Lung (tissue), 12 donors: ENCODE data around the gene ATP2A2. TPM values are rescaled to one million over a fixed set of nuclear protein-coding genes. Genes with fewer than 3 reads are reported as not detected.

Experiments used
- ATAC-seq: fragments of 200-7000 bp; cut with Tn5 transposase; one replicate; pipeline ENCODE4 v1.9.1; 2020; ENCODE audit warnings: moderate number of reproducible peaks; ENCODE audit not compliant: insufficient read depth, low FRiP score
- DNase-seq, 3 donors: peaks; one replicate each; pipeline ENCODE4 v3.0.0-alpha.2; 2013 to 2017
- H3K27ac ChIP-seq, 2 donors: one replicate each; pipeline ENCODE4 v1.5.1; 2013; ENCODE audit warnings: mild to moderate bottlenecking in 2 of 2, moderate library complexity in 2 of 2, control low read depth in 1 of 2, inconsistent platforms in 1 of 2, low read depth in 1 of 2, low read length in 1 of 2
- H3K27me3 ChIP-seq, 3 donors: one replicate each; pipeline ENCODE4 v1.5.1; 2013; ENCODE audit warnings: low read length in 2 of 3; ENCODE audit not compliant: control insufficient read depth in 3 of 3, insufficient read depth in 3 of 3
- H3K36me3 ChIP-seq, 4 donors: one replicate each; pipeline ENCODE4 v1.5.1; 2013; ENCODE audit warnings: low read length in 4 of 4, mild to moderate bottlenecking in 1 of 4, moderate library complexity in 1 of 4; ENCODE audit not compliant: control insufficient read depth in 4 of 4, insufficient read depth in 4 of 4
- H3K4me1 ChIP-seq, 5 donors: one replicate each; pipeline ENCODE4 v1.5.1; 2013; ENCODE audit warnings: low read length in 5 of 5, mild to moderate bottlenecking in 2 of 5, moderate library complexity in 1 of 5; ENCODE audit not compliant: control insufficient read depth in 5 of 5, insufficient read depth in 5 of 5
- H3K4me3 ChIP-seq: one replicate; pipeline ENCODE4 v1.5.1; 2013; ENCODE audit warnings: mild to moderate bottlenecking, control low read depth, moderate library complexity
- H3K9ac ChIP-seq, 2 donors: one replicate each; pipeline ENCODE4 v1.5.1; 2013; ENCODE audit warnings: low read length in 2 of 2, control low read depth in 1 of 2; ENCODE audit not compliant: insufficient read depth in 1 of 2
- H3K9me3 ChIP-seq, 4 donors: one replicate each; pipeline ENCODE4 v1.5.1; 2013; ENCODE audit warnings: low read length in 3 of 4, mild to moderate bottlenecking in 1 of 4, moderate library complexity in 1 of 4; ENCODE audit not compliant: control insufficient read depth in 4 of 4, insufficient read depth in 3 of 4
- CTCF ChIP-seq: IDR thresholded peaks from 2 replicates; pipeline ENCODE4 v1.5.1; 2012; ENCODE audit warnings: mild to moderate bottlenecking; ENCODE audit errors: control extremely low read depth, extremely low read depth
- WGBS, 2 donors: extraction: QIAGEN DNeasy Blood & Tissue Kit; methylation state at CpG; one replicate each; pipeline ENCODE4 v1.1.7; 2013; 5-methylcytosine and 5-hydroxymethylcytosine counted together
- polyA plus RNA-seq, 2 donors: library from polyadenylated mRNA; stranded (reverse); fragments of 200-250 nt; gene quantifications; one replicate each; pipeline ENCODE4 v1.2.1, GENCODE V29; 2013
- total RNA-seq, 2 donors: library from RNA; depleted of rRNA in 1 of 2; stranded (reverse); fragments of >200 nt in 1 of 2; gene quantifications; one replicate each; pipeline ENCODE4 v1.2.1, GENCODE V29; 2014 to 2021
- donor health status: control.
- donor health status: control.
- donor health status: Bipolar disorder and iron deficiency.
- donor health status: healthy.
- donor health status: DM: yes; HTN: yes; CAD: no.

Gene ATP2A2
- total and polyA plus RNA-seq, 4 donors: 34.1 to 240 (median 136) TPM

DNA sequence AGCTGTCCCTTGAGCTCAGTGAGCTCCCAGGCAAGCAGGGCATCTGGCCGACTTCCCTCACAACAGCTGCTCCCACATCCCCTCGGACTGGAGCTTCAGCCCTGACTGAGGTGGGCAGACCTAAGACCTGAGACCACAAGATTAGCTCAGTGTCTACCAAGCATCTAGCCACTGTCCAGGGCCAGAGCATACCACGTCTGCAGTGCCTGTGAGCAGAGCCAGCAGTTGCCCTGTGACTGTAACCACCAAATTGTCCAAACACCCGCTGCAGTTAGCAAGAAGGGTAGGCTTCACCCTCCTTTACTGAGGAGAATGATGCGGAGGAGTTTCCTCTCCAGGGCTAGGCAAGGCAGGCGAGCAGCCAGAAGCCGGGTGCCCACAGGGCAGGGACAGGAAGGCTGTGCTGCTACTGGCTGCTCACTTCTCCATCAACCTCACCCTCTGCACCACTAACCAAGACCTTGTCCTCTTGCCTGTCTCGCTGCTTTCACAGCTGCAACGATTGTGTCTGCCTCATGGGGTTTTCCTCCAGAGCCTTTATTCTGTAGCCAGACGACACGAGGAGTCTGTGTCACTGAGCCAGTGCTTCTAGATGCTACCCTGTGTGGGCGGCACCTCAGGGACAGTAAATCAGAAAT, 68.6 kb downstream of the ATP2A2 start:
- Histone ChIP-seq H3K4me1 (no peaks in the 10 kb centered on the region), H3K9ac (no peak overlapping the region), H3K27me3 (no peaks in the 10 kb centered on the region), H3K9me3 (peaks cover 0 to 2% (median 0%) of the 10 kb centered on the region in 4 donors), H3K4me3 (no peak overlapping the region), H3K36me3 (peaks cover 32 to 39% (median 36%) of the 10 kb centered on the region in 4 donors), H3K27ac (no peak overlapping the region)
- no peak for TF ChIP-seq CTCF
- WGBS, 2 donors: 25 to 57% methylated on average over 12 of the region's 12 CpGs
- ATAC-seq (no peak), DNase-seq (no peak)

GRCh38 chr12:110351119-110351518, 70.1 kb downstream of the ATP2A2 start:
- ATAC-seq (no peak), DNase-seq (no peak)
- Histone ChIP-seq H3K9ac (no peak overlapping the region), H3K4me3 (no peak overlapping the region), H3K27me3 (no peaks in the 10 kb centered on the region), H3K27ac (no peak overlapping the region), H3K9me3 (no peaks in the 10 kb centered on the region), H3K36me3 (peaks cover 18 to 26% (median 22%) of the 10 kb centered on the region in 4 donors), H3K4me1 (no peaks in the 10 kb centered on the region)
- WGBS, 2 donors: 89 to 92% methylated on average over 8 of the region's 8 CpGs
- no peak for TF ChIP-seq CTCF

DNA sequence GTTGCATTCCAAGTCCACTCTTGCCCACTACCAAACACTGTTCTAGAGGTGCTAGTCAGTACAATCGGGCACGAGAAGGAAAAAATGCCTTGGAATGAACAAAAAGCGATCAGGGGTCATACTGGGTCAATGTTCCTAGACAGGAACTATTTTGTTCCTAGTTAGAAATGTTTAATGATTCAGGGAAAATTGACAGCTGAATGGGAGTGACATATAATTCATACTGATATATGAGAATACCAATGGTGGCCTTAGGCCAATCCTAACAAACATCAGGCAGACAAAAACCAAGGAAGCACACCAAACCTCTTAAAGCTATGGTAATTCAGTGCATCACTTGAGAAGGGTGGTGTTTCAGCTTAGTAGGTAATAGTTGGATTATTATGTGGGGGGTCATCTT, 71.4 kb downstream of the ATP2A2 start:
- DNase-seq (no peak), ATAC-seq (no peak)
- H3K36me3 ChIP-seq: peaks cover 12 to 24% (median 18%) of the 10 kb centered on the region in 4 donors
- H3K9me3 ChIP-seq: no peaks in the 10 kb centered on the region
- 67 to 74% methylated on average over 3 of the region's 3 CpGs for WGBS, 2 donors
- TF ChIP-seq CTCF: no peak
- H3K9ac ChIP-seq: no peak overlapping the region
- H3K4me1 ChIP-seq: no peaks in the 10 kb centered on the region
- no peak overlapping the region for H3K27ac ChIP-seq
- no peak overlapping the region for H3K4me3 ChIP-seq
- no peaks in the 10 kb centered on the region for H3K27me3 ChIP-seq
